Rectal smooth muscle tissue (tissue), 1 donor: ENCODE results near the gene POFUT2.

Experiments used
- H3K27ac ChIP-seq: one replicate; pipeline ENCODE4 v1.7.0; 2013; ENCODE audit warnings: low read depth, low read length, inconsistent platforms
- H3K27me3 ChIP-seq: one replicate; pipeline ENCODE4 v1.7.0; 2013; ENCODE audit warnings: low read length; ENCODE audit not compliant: control insufficient read depth, insufficient read depth
- H3K36me3 ChIP-seq: one replicate; pipeline ENCODE4 v1.7.0; 2013; ENCODE audit warnings: low read length; ENCODE audit not compliant: control insufficient read depth, insufficient read depth
- H3K4me1 ChIP-seq: one replicate; pipeline ENCODE4 v1.7.0; 2013; ENCODE audit warnings: low read length; ENCODE audit not compliant: control insufficient read depth, insufficient read depth
- H3K4me3 ChIP-seq: one replicate; pipeline ENCODE4 v1.7.0; 2013; ENCODE audit warnings: low read length
- H3K9ac ChIP-seq: one replicate; pipeline ENCODE4 v1.7.0; 2013; ENCODE audit warnings: low read length

POFUT2 gene

DNA sequence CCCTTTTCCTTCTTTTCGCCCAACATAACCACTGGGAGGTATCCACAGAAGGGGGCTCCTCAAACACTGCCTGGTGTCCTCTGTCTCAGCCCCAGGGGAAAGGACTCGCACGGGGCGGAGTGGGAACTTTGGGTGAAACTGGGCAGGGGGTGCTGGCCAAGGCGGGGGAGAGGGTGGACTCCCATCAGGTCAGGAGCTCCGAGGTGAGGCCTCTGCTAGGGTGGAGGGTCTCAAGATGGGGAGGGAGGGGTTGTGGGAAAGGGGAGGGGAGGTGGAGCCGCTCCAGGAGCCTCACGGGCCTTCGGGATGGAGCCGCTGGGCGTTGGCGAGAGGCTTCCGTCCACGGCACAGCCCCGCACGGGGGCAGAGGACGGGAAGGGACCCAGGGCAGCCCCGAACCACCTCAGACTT lies 43.2 kb upstream of the POFUT2 start:
- Histone ChIP-seq H3K9ac (no peak overlapping the region), H3K36me3 (no peaks in the 10 kb centered on the region), H3K4me3 (no peak overlapping the region), H3K27me3 (no peaks in the 10 kb centered on the region), H3K27ac (no peak overlapping the region), H3K4me1 (peaks cover 7% of the 10 kb centered on the region)

DNA sequence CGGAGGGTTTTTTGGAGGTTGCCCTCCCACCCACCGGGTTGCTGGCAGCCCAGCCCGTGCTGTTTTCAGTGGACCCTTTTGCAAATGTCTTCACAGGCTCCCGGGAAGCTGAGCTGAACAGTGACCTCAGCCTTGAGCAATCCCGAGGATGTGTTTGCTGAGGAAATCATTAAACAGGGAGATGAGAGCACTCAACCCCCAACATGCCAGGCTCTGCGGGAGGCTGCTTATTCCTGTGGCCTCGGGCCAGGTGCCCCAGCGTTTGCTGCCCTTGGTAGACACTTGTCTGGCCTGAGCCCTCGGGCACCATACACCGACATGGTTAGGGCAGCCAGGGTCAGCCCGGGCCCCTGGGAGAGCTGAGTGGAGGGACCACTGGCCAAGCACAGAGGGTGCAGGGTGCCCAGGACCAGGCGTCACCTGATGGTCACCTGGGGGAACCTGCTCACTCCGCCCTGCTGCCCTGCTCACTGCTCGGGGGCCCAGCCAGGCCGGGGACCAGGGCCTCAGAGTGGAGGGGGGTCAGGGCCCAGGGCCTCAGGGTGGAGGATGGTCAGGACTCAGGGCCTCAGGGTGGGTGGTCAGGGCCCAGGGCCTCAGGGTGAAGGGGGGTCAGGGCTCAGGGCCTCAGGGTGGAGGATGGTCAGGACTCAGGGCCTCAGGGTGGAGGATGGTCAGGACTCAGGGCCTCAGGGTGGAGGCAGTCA lies 42.5 kb upstream of the POFUT2 start:
- no peak overlapping the region for H3K4me3 ChIP-seq
- peaks cover 7% of the 10 kb centered on the region for H3K4me1 ChIP-seq
- no peaks in the 10 kb centered on the region for H3K36me3 ChIP-seq
- H3K27me3 ChIP-seq: no peaks in the 10 kb centered on the region
- H3K9ac ChIP-seq: no peak overlapping the region
- H3K27ac ChIP-seq: peak overlapping the region; percentile 48

DNA sequence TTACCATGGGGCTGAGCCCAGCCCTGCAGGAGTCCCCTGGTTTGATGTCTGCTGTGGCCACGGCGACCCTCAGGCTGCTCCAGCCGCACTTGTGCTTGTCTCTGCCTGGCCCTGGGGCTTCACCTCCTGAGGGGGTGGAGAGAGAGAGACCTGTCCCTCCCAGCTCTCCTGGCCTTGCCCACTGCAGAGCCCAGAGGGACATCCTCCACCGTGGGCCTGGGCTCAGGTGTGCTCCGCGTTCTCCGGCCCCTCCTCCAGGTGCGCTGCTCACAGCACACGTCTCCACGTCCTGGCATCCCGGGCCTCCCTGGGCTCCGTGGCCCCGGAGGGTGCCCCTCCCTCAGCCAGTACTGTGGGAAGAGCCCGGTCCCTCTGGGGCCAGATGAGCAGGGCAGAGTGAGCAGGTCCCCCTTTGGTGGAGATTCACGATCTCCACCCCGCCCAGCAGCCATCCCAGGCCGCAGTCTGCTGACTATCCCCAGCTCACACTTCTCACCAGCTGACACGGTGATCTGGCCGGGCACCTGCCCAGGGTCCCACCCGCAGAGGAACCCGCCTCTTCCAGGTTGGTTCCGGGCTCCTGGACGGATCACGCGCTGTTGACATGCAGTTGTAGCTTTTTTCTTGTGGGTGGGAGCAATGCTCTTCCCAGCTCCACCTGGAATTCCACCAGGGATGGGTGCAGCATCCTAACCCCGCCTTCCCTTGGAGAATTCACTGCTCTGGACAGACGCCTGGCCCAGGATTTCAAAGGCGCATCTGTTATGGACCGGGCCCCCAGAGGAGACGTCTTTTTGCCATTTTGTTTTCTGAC lies 41.8 kb upstream of the POFUT2 start:
- no peaks in the 10 kb centered on the region for H3K36me3 ChIP-seq
- no peaks in the 10 kb centered on the region for H3K27me3 ChIP-seq
- peaks cover 7% of the 10 kb centered on the region for H3K4me1 ChIP-seq
- peak overlapping the region; percentile 3 for H3K27ac ChIP-seq
- no peak overlapping the region for H3K4me3 ChIP-seq
- H3K9ac ChIP-seq: no peak overlapping the region

DNA sequence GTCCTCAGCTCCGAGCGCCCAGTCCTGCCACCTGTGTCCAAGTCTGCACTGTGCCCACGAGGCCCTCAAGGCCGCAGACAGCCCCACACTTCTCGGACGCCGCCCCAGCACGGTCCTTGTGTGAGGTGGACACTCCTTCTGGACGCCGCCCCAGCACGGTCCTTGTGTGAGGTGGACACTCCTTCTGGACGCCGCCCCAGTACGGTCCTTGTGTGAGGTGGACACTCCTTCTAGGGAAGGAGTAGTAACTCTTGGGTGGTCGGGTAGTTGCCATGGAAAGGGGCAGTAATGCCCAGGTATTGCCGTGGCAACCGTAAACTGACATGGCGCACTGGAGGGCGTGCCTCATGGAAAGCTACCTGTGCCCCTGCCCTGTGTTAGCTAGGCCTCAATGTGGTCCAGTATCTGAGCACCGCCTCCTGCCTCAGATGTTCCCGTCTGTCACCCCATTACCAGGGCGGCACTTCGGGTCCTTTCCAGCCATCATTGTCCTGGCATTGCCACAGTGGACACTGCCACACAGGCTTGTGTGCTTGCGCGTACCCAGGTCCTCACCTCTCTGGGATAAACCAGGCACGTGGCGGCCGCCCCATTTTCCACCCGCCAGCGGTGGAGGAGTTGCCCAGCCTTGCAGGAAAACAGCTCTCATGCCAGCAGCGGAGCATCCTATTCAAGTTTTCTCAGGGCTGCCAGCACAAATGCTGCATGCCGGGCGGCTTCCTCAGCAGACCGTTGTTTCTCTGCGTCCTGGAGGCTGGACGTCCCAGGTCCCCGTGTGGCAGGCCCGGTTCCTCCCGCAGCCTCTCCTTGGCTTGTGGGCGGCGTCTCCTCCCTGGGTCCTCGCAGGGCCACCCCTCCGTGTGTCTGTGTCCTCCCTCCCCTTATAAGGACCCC lies 40.8 kb upstream of the POFUT2 start:
- peaks cover 7% of the 10 kb centered on the region for H3K4me1 ChIP-seq
- no peak overlapping the region for H3K27ac ChIP-seq
- no peaks in the 10 kb centered on the region for H3K27me3 ChIP-seq
- H3K4me3 ChIP-seq: no peak overlapping the region
- no peak overlapping the region for H3K9ac ChIP-seq
- H3K36me3 ChIP-seq: no peaks in the 10 kb centered on the region

DNA sequence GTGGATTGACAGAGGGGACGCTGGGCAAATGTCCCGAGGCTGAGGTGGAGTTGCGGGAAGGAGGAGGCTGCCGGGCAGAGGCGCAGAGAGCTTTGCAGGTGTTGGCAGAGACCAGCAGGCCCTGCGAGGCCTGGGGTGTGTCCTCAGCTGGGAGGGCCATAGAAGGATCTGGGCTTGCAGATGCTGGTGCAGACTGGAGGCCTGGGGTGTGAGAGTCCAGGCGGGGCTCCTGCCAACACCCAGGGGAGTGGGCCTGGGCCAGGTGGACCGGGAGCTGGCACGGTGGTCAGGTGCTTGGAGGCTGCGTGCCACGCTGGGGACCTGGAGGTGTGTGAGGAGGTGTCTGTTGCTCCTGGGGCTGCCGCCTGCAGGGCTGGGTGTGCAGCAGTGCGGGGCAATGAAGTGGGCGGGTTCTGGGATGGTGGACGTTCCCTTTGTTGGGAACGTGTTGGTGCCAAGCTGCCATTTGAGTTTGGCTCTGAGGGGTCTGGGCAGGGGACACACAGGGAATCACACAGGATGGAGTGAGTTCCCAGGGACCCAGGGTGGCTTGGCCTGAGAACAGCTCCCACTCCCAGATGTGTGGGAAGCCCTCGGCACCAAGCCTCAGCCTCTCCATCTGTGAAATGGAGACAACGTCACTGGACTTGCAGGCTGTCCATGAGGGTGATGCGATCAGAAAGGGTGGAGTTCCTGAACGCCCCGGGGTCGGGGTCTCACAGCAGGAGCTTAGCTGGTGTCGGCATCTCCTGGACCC lies 39.9 kb upstream of the POFUT2 start:
- peaks cover 10% of the 10 kb centered on the region for H3K4me1 ChIP-seq
- H3K27me3 ChIP-seq: no peaks in the 10 kb centered on the region
- H3K4me3 ChIP-seq: no peak overlapping the region
- H3K9ac ChIP-seq: no peak overlapping the region
- no peaks in the 10 kb centered on the region for H3K36me3 ChIP-seq
- H3K27ac ChIP-seq: no peak overlapping the region

DNA sequence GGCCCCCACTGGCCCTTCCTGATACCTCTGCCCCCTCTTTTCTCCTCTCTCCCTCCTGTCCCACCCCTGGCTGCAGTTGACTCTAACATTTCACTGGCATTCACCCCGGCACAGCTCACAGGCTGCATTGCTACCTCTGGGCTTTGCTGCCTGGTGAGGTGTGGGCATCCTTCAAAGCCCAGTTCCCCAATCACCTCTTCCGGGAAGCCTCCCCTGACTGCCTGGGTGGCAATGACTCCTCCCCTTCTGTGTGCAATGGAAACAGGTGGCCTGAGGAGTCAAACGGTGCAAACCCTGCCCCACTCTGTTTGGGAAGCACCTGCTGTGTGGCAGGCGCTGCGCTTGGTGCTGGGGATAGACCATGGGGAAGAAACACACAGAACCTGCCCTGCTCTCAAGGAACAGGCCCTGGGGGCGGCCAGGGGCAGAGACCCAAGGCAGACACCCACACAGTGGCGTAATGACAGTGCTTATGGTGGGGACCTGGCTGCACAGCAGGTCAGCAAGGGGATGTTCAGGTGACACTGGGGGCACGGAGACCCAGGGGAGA lies 39.3 kb upstream of the POFUT2 start:
- Histone ChIP-seq H3K36me3 (no peaks in the 10 kb centered on the region), H3K4me1 (peaks cover 10% of the 10 kb centered on the region), H3K9ac (no peak overlapping the region), H3K27me3 (no peaks in the 10 kb centered on the region), H3K4me3 (no peak overlapping the region), H3K27ac (no peak overlapping the region)

DNA sequence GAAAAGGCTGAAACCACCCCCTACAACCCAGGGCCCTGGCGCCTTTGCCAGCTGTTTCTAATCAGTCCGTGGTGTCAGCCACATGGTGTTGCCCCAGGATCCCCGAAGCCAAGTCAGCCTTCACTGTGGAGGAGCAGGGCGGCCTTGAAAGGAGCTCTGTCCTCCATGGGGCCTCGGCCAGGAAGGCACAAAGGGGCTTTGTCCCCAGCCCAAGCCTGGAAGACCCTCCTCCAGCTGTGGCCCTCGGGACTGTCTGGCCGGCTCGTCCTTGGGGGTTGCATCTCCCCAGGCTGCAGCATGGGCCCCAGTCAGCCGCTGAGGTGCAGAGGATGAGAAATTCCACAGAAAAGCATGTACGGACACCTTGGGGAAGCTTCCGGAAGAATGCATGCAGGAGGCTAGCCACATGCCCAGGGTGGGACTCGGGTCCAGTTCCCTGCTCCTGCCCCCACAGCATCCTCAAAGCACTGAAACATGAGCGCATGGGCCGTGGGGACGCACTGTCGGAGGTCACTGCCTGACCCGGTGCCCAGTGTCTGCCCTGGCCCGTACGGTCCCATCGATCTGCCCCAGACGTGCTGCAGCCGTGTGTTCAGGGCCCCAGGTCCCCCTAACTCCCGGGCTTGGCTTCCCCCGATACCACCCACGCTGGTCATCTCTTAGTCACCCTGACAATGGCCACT lies 38.6 kb upstream of the POFUT2 start:
- H3K36me3 ChIP-seq: no peaks in the 10 kb centered on the region
- H3K27me3 ChIP-seq: no peaks in the 10 kb centered on the region
- H3K4me3 ChIP-seq: no peak overlapping the region
- H3K27ac ChIP-seq: no peak overlapping the region
- H3K4me1 ChIP-seq: peaks cover 10% of the 10 kb centered on the region
- H3K9ac ChIP-seq: no peak overlapping the region

DNA sequence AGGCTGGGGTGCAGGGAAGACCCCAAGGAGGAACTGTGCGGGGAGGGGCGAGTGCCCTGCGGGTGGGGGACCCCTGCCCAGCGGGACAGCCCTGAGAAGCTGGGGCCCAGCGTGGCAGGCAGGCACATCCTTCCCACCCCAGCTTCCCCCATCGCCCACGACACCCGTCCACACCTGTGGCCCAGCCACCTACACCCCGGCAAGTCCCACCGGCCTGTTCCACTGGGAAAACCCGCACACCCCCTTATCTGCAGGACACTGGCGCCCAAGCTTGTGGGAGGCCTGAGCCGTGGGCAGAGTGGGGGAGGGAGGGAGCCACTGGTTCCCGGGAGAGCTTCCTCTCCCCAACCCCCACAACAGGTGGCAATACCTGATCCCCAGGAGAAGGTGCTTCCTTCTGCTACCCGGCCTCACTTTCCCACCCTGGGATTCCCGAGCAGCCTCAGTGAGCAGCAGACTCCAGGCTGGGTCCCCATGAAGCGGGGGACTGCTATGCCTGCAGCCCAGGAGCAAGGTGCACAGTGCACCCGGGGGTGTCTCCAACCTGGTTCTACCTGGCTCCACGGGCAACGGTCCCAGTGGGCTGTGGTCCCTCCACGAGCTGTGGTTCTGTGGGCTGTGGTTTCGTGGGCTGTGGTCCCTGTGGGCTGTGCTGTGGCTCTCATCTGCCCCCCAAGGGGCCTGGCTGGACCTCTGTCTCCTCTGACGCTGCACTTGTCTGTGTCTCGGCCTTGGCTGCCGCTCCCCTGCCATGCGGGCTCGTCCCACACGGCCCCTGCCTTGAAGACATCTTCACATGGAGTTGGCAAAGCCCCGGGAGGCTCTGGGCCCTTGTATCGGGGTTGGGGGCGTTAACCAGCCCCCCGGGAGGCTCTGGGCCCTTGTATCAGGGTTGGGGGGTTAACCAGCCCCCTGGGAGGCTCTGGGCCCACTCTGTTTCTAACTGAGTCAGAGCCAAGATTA lies 37.8 kb upstream of the POFUT2 start:
- no peak overlapping the region for H3K9ac ChIP-seq
- H3K4me1 ChIP-seq: peaks cover 10% of the 10 kb centered on the region
- H3K36me3 ChIP-seq: no peaks in the 10 kb centered on the region
- H3K27me3 ChIP-seq: no peaks in the 10 kb centered on the region
- no peak overlapping the region for H3K27ac ChIP-seq
- H3K4me3 ChIP-seq: no peak overlapping the region

DNA sequence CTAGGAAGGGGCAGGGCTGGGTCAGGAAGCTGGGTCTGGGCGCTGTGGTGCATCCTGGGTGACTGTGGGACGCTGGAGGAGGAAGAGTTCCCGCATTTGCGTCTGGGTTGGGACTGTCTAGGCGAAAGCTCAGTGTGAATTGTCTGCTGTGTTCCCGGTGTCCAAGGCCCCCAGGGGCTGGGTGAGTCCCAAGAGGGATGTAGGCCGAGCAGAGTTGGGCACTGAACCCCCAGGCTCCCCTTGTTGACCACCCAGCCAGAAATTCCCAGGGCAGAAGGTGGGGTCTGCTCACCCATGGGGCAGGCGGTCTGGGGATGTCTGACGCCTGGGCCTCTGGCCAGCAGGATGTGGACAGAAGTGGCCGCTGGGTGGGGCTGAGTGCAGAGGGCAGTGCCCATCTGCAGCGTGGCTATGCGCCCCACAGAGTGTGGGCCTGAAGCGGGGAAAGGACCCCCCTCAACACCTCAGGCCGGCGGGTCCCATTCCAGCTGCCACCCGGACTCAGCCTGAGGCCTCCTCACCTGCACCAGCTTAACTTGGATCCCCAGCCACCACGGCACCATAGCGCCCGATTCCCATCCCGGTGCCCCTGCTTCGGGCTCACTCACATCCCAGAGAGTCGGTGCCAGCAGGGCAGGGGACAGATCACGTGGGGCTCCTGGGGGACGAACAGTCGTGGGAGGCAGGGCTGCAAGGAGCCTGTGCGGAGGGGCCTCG lies 37.0 kb upstream of the POFUT2 start:
- H3K27me3 ChIP-seq: no peaks in the 10 kb centered on the region
- no peak overlapping the region for H3K4me3 ChIP-seq
- peaks cover 14% of the 10 kb centered on the region for H3K4me1 ChIP-seq
- no peaks in the 10 kb centered on the region for H3K36me3 ChIP-seq
- H3K9ac ChIP-seq: no peak overlapping the region
- H3K27ac ChIP-seq: no peak overlapping the region
